HepG2 (cell line): ENCODE results near the gene IVD. TPM values are rescaled to one million over a fixed set of nuclear protein-coding genes. Genes with fewer than 3 reads are reported as not detected.
A peak's percentile ranks its signal among the peaks of the same experiment; 100 is the strongest.

ENCODE experiments used
- AKNA ChIP-seq: sonication (generic); formaldehyde crosslinking; IDR thresholded peaks from 2 replicates; pipeline ENCODE4 v1.4.0; 2020; ENCODE audit warnings: missing genetic modification reagents, borderline replicate concordance
- ARID4A ChIP-seq: sonication (generic); formaldehyde crosslinking; IDR thresholded peaks from 2 replicates; pipeline ENCODE4 v1.5.0; 2020; ENCODE audit warnings: mild to moderate bottlenecking, missing genetic modification reagents, borderline replicate concordance
- ATM ChIP-seq: fragments of 450-650 bp; IDR thresholded peaks from 2 replicates; pipeline ENCODE4 v1.7.1; 2017; ENCODE audit warnings: mild to moderate bottlenecking, borderline replicate concordance
- DNMT3B ChIP-seq: conservative IDR thresholded peaks from 2 replicates; pipeline ENCODE4 v1.6.1; 2016; ENCODE audit warnings: missing biosample characterization, control low read depth
- GATAD2A ChIP-seq: IDR thresholded peaks from 2 replicates; pipeline ENCODE4 v1.6.1; 2016
- JUN ChIP-seq: sonication (generic); formaldehyde crosslinking; IDR thresholded peaks from 2 replicates; pipeline ENCODE4 v1.4.0; 2020; ENCODE audit warnings: mild to moderate bottlenecking, missing genetic modification reagents
- MED8 ChIP-seq: sonication (generic); formaldehyde crosslinking; IDR thresholded peaks from 2 replicates; pipeline ENCODE4 v1.8.1; 2023; ENCODE audit warnings: mild to moderate bottlenecking, missing genetic modification reagents; ENCODE audit not compliant: insufficient replicate concordance
- NCOR1 ChIP-seq: fragments of 200-600 bp; sonication (generic); IDR thresholded peaks from 2 replicates; pipeline ENCODE4 v1.7.0; 2017; ENCODE audit warnings: antibody characterized with exemption, low read length, borderline replicate concordance
- NFKB2 ChIP-seq: sonication (generic); formaldehyde crosslinking; IDR thresholded peaks from 2 replicates; pipeline ENCODE4 v1.4.0; 2020; ENCODE audit warnings: missing genetic modification reagents, borderline replicate concordance
- PPARG ChIP-seq: conservative IDR thresholded peaks from 2 replicates; pipeline ENCODE4 v1.6.1; 2016; ENCODE audit warnings: missing biosample characterization, missing genetic modification reagents
- RCOR2 ChIP-seq: IDR thresholded peaks from 2 replicates; pipeline ENCODE4 v1.6.1; 2016; ENCODE audit warnings: missing biosample characterization, missing genetic modification reagents
- RXRA ChIP-seq: sonication (generic); formaldehyde crosslinking; IDR thresholded peaks from 2 replicates; pipeline ENCODE4 v1.5.1; 2020; ENCODE audit warnings: missing genetic modification reagents
- ZNF354B ChIP-seq: sonication (generic); formaldehyde crosslinking; IDR thresholded peaks from 2 replicates; pipeline ENCODE4 v1.8.0; 2022; ENCODE audit warnings: mild to moderate bottlenecking, missing genetic modification reagents
- ZNF513 ChIP-seq: sonication (generic); formaldehyde crosslinking; conservative IDR thresholded peaks from 2 replicates; pipeline ENCODE4 v1.5.0; 2020; ENCODE audit warnings: missing genetic modification reagents
- ZNF574 ChIP-seq: sonication (generic); formaldehyde crosslinking; IDR thresholded peaks from 2 replicates; pipeline ENCODE4 v1.4.0; 2020; ENCODE audit warnings: missing genetic modification reagents
- ZSCAN20 ChIP-seq: sonication (generic); formaldehyde crosslinking; IDR thresholded peaks from 2 replicates; pipeline ENCODE4 v1.4.0; 2020; ENCODE audit warnings: missing genetic modification reagents, mild to moderate bottlenecking, borderline replicate concordance
- polyA plus RNA-seq, 8 experiments: library from polyadenylated mRNA; depleted of rRNA in 3 of 8; stranded (reverse) in 7 of 8; unstranded in 1 of 8; fragments of >200 nt; fragmentation: Illumina TruSeq in 4 of 8; extraction: Trizol in 4 of 8; gene quantifications; 2 replicates each; pipeline versions ENCODE4 v1.2.1 to v1.2.3, GENCODE V29; 2011 to 2016; ENCODE audit warnings: low read depth in 4 of 8, missing spikeins in 1 of 8, mixed read lengths in 1 of 8; ENCODE audit not compliant: insufficient read depth in 1 of 8
- total RNA-seq, 5 experiments: library from RNA; depleted of rRNA; stranded (reverse); fragments of >200 nt; fragmentation: Illumina TruSeq; extraction: Trizol; gene quantifications; 2 replicates each; pipeline ENCODE4 v1.2.3, GENCODE V29; 2016; ENCODE audit warnings: low read depth in 1 of 5

IVD gene
- total and polyA plus RNA-seq, 2 of the 13 experiments (the other 11 are each of a cell fraction or from before 2014, with no cell fraction given), result 48.0 to 53.9 TPM

GRCh38 chr15:40470423-40471104 is 65.0 kb downstream of the IVD start, which contains the start of gene CHST14 (continued):
- TF ChIP-seq ARID4A (CRISPR knock-in tag) (peak; percentile 26; the same call in 1 of the 2 replicates), RXRA (CRISPR knock-in tag) (peak; percentile 13; the same call in 1 of the 2 replicates), PPARG (no peak), ATM (no peak), ZNF574 (CRISPR knock-in tag) (peak; percentile 69), ZNF354B (CRISPR knock-in tag) (no peak), JUN (CRISPR knock-in tag) (no peak), ZNF513 (CRISPR knock-in tag) (no peak), NFKB2 (CRISPR knock-in tag) (peak; percentile 49; the same call in 1 of the 2 replicates), MED8 (no peak), AKNA (CRISPR knock-in tag) (no peak), GATAD2A (CRISPR knock-in tag) (no peak), NCOR1 (no peak), DNMT3B (CRISPR knock-in tag) (no peak), ZSCAN20 (CRISPR knock-in tag) (peak; percentile 59; the same call in 1 of the 2 replicates), RCOR2 (CRISPR knock-in tag) (no peak)
